CD4-positive, alpha-beta T cell treated with Interleukin-2 at 100 ng/mL for 4 hours (primary cell): ENCODE results near the gene ZNF655.
"Not testable (repeated sequence)": the region's sequence is repeated elsewhere in the genome, so short reads cannot be mapped to it uniquely, and the experiment has no call there.

Experiments used
- DNase-seq: peaks from one replicate; pipeline ENCODE4 v3.0.0-alpha.2; 2020; ENCODE audit warnings: low spot score

Gene ZNF655

DNA sequence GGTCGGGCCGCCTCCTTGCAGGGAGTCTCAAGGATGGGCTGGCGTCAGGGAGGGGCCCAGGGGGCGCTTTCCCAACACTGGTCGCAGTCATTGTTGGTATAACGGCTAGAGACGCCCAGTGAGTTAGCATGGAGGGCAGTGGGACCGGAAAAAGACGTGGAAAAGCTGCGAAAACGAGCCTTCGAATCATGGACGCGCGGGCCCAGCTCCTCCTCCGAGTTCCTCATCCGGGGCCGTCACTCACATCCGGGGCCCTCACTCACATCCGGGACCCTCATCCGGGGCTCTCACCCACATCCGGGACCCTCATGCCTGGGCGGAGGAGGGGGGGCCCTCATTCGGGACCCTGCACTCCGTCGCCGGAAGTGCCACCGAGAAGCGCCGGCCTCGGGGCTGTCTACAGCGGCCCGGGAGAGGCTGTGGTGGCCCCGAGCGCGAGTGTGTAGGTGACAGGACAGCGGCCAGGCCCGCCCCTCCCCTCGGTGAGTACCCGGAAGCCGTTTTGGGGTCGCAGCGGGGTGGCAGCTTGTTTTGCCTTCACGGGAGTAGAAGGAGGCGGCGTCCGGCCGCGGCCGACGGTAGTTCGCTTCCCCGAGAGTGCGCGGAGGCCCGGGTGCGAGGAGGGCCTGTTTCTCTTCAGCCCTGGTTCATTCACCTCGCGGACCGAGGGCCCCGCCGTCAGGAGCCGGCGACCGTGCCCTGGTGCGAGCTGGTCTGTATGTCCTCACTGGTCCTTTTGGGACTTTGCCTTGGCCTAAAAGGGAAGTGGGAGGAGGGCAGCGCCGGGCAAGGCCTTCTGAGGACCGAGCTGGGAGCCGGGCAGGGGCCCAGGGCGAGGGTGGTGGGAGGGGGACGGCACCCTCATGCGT is at the start of gene ZNF655:
TSS of gene ZNF655 (plus strand) at position 337 of the 869 bp plus-strand sequence. CDS start 1,918 bp downstream, outside the sequence.
- peak; percentile 91 for DNase-seq

- no peak for DNase-seq
Observed at GRCh38 chr7:99514050-99514449, 44.4 kb upstream of the ZNF655 start.

GRCh38 chr7:99521399-99521798 is 37.0 kb upstream of the ZNF655 start:
- DNase-seq = no peak

DNA sequence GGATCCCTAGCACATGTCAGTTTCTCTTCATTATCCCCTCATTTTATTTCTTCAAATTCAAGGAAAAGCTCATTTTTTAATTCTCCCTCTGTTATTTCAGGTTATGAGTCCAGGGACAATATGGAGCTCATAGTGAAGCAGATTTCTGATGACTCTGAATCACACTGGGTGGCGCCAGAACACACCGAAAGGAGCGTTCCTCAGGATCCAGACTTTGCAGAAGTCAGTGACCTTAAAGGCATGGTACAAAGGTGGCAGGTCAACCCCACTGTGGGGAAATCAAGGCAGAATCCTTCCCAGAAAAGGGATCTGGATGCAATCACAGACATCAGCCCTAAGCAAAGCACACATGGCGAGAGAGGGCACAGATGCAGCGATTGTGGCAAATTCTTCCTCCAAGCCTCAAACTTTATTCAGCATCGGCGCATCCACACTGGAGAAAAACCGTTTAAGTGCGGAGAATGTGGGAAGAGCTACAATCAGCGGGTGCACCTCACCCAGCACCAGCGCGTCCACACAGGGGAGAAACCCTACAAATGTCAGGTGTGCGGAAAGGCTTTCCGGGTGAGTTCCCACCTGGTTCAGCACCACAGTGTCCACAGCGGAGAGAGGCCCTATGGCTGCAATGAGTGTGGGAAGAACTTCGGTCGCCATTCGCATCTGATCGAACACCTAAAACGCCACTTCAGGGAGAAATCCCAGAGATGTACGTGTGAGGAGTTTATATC is 32.6 kb upstream of the ZNF655 start:
- DNase-seq = no peak

DNA sequence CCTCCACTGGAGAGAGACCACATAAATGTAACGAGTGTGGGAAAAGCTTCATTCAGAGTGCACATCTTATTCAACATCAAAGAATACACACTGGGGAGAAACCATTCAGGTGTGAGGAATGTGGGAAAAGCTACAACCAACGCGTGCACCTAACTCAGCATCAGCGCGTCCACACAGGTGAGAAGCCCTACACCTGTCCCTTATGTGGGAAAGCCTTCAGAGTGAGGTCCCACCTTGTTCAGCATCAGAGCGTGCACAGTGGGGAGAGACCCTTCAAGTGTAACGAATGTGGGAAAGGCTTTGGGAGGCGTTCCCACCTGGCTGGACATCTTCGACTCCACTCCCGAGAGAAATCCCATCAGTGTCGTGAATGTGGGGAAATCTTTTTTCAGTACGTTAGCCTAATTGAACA is 27.1 kb upstream of the ZNF655 start:
- no peak for DNase-seq

DNA sequence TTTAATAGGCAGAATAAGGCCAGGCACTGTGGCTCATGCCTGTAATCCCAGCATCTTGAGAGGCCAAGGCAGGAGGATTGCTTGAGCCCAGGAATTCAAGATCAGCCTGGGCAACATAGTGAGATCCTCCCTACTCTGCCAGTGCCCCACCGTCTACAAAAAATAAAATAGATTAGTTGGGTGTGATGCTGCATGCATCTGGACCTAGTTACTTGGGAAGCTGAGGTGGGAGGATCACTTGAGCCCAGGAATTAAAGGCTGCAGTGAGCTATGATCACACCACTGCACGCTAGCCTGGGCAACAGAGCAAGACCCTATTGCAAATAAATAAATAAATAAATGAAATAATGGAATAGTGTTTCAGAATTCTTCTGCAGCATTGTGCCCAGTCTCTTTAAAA is 22.8 kb upstream of the ZNF655 start:
- DNase-seq = no peak

- DNase-seq = no peak
Observed at GRCh38 chr7:99539213-99539811, 19.1 kb upstream of the ZNF655 start.

DNA sequence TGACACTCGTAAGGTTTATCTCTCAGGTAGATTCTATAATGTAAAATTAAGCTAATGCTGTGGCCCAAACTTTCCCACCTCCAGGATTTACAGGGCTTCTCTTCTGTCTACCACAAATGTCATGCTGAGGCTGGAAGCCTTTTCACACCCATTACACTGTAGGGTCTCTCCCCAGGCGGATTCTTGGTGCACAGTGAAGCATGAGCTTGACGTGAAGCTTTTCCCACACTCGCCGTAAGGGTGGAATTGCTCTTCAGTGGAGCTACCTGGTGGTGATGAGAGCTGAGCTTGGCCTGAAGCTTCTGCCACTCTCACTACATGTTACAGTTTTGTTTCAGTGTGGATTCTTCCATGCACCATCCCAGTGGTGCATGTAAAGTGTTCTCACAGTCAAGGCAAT is 17.9 kb upstream of the ZNF655 start:
- DNase-seq = no peak

DNA sequence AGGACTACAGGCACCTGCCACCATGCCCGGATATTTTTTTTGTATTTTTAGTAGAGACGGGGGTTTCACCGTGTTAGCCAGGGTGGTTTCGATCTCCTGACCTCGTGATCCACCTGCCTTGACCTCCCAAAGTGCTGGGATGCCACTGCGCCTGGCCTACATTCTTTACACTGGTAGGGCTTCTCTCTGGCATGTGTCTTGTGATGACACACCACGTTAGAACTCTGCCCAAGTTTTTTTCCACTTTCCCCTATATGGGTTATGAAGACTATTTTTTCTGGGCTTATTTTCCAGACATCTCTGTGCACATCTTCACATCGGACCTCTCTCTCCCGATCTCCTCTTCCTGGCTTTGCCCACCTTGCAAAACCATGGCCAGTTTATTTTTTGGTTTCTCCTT is 17.2 kb upstream of the ZNF655 start:
- DNase-seq = no peak

DNA sequence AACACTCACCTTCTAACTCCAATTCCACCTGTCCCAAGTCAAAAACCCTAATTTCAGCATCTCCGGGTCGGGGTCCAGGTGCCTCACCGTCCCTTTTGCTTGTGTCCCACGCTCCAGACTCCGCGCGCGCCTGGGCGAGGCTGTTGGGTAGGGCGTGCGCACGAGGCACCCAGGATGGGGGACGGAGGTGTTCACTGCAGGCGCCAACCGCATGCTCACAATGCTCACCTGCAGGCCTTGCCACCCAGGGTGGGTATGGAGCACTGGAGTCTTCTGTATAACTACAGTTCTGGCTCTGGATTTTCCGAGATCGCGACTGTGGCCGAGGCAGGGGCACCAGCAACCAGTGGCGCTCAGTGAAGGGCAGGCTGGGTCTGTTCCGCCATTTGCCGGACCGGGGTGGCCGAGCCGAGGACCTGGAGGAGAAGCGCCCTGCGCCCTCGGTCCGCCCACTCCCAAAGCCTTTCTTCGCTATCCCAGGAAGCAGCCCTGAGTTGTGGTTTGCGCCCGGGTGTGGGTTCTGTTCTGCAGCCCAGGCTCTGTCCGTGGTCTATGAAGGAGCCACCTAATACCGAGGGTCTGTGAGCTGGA is 15.3 kb upstream of the ZNF655 start:
- DNase-seq = no peak

DNA sequence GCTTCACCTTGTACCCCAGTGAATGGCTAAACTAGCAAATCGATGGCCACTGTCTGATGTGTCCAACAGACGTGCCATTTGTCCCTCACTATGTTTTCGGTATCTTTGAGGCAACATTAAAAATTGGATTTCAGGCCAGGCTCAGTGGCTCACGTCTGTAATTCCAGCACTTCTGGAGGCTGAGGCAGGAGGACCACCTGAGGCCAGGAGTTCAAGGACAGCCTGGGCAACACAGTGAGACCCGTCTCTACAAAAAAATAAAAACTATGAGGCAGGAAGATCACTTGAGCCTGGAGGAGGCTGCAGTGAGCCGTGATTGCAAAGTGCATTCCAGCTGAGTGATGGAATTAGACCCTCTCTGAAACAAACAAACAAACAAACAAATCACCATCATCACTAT is 14.5 kb upstream of the ZNF655 start:
- DNase-seq = no peak

- DNase-seq = not testable (repeated sequence)
Observed at GRCh38 chr7:99545308-99545707, 13.1 kb upstream of the ZNF655 start.

DNA sequence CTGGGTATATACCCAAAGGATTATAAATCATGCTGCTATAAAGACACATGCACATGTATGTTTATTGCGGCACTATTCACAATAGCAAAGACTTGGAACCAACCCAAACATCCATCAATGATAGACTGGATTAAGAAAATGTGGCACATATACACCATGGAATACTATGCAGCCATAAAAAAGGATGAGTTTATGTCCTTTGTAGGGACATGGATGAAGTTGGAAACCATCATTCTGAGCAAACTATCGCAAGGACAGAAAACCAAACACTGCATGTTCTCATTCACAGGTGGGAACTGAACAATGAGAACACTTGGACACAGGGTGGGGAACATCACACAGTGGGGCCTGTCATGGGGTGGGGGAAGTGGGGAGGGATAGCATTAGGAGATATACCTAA is 8.9 kb upstream of the ZNF655 start:
- not testable (repeated sequence) for DNase-seq

- DNase-seq = no peak
Observed at GRCh38 chr7:99551334-99551733, 7.1 kb upstream of the ZNF655 start.

GRCh38 chr7:99551767-99552463 is 6.5 kb upstream of the ZNF655 start, which contains the start of gene FAM200A:
FAM200A (minus strand) TSS chr7:99552114; CDS start chr7:99548407, 3,707 bp downstream.
- DNase-seq = peak; percentile 85

- no peak for DNase-seq
Observed at GRCh38 chr7:99553039-99553438, 5.4 kb upstream of the ZNF655 start.

DNA sequence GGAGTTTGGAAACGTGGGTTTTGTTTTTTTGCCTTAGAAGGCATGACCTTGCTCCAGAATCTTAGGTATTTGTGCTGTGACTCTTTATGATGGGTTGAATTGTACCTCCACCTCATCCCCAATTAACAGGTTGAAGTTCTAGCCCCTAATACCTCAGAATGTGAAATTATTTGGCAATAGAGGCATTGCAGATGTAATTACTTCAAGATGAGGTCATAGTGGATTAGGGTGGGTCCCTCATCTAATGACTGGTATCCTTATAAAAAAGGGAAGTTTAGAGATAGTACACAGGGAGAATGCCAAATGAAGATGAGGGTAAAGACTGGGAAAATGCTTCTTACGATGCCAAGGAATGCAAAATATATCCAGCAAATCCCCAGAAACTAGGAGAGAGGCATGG is 3.5 kb upstream of the ZNF655 start:
- DNase-seq = no peak

DNA sequence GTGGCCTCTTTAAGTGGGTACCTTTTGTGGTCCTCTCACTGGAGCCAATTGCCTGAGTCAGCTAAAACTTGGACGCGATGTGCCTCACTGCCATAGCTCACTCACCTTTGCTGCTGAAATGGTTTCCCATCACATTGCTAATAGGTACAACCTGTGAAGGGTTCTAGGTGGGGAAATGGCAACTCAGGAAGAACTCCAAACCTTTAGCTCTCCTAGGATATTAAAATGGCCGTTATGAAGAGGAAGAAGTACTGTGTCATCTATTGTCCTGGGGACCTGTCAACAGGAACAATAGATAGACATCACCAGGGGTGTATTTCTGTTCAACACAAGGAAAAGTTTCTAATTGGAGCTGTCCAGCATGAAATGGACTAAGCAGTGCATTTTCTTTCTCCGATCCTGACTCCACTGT is 1.2 kb upstream of the ZNF655 start:
- DNase-seq = no peak

DNA sequence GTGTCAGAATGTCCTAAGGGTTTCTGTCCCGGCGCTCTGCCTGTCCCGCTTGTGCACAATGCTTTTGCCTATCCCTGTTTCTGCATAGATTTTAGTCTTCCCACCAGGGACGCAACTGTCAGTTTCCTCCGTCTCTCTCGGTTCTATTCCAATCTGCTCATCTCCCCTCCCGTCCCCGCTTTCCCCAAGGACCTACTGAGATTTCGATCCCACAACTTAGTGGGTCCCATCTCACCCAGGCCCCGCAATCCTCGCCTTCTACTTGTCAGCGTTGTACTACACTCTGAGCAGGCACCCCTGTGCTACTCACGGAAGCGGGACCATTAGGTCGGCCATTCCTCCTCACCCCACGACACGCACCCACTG is 519 bp upstream of the ZNF655 start:
- no peak for DNase-seq

GRCh38 chr7:99559175-99559915 is 903 bp downstream of the ZNF655 start:
- DNase-seq = peak; percentile 10
